HepG2 (cell line): Measurements from ENCODE around the gene SLC22A31. TPM values are rescaled to one million over a fixed set of nuclear protein-coding genes. Genes with fewer than 3 reads are reported as not detected.

Experiments
- DBP ChIP-seq: sonication (generic); formaldehyde crosslinking; IDR thresholded peaks from 2 replicates; pipeline ENCODE4 v1.4.0; 2020; ENCODE audit warnings: missing genetic modification reagents; ENCODE audit errors: not compliant biosample characterization
- DPF2 ChIP-seq: sonication (generic); formaldehyde crosslinking; IDR thresholded peaks from 2 replicates; pipeline ENCODE4 v1.4.0; 2020; ENCODE audit warnings: mild to moderate bottlenecking, low read depth, missing genetic modification reagents, borderline replicate concordance
- ETV5 ChIP-seq: IDR thresholded peaks from 2 replicates; pipeline ENCODE4 v1.6.1; 2018; ENCODE audit warnings: missing biosample characterization, missing genetic modification reagents, inconsistent platforms, borderline replicate concordance
- GFI1 ChIP-seq: sonication (generic); formaldehyde crosslinking; IDR thresholded peaks from 2 replicates; pipeline ENCODE4 v1.5.0; 2020; ENCODE audit warnings: missing genetic modification reagents, mild to moderate bottlenecking, borderline replicate concordance
- HOXA9 ChIP-seq: sonication (generic); formaldehyde crosslinking; IDR thresholded peaks from 2 replicates; pipeline ENCODE4 v1.8.1; 2022; ENCODE audit warnings: missing genetic modification reagents, mild to moderate bottlenecking, moderate library complexity, borderline replicate concordance
- KDM3A ChIP-seq: IDR thresholded peaks from 2 replicates; pipeline ENCODE4 v1.6.1; 2018; ENCODE audit warnings: low read depth, missing compliant biosample characterization
- MEIS1 ChIP-seq: sonication (generic); formaldehyde crosslinking; IDR thresholded peaks from 2 replicates; pipeline ENCODE4 v1.9.0; 2021; ENCODE audit warnings: mild to moderate bottlenecking, missing genetic modification reagents, moderate library complexity, borderline replicate concordance
- MLLT10 ChIP-seq: sonication (generic); formaldehyde crosslinking; IDR thresholded peaks from 2 replicates; pipeline ENCODE4 v1.4.0; 2020; ENCODE audit warnings: missing genetic modification reagents
- PBX3 ChIP-seq: sonication (generic); formaldehyde crosslinking; IDR thresholded peaks from 2 replicates; pipeline ENCODE4 v1.8.1; 2023; ENCODE audit warnings: missing genetic modification reagents, inconsistent platforms, borderline replicate concordance
- PHF21A ChIP-seq: sonication (generic); formaldehyde crosslinking; IDR thresholded peaks from 2 replicates; pipeline ENCODE4 v1.5.0; 2020; ENCODE audit warnings: mild to moderate bottlenecking, missing genetic modification reagents
- PHF5A ChIP-seq: IDR thresholded peaks from one replicate; pipeline ENCODE4 v1.6.1; 2018; ENCODE audit warnings: low read depth, missing genetic modification reagents; ENCODE audit not compliant: unreplicated experiment
- SRSF9 ChIP-seq: fragments of 200-400 bp; formaldehyde crosslinking; IDR thresholded peaks from 2 replicates; pipeline ENCODE4 v1.6.1; 2018; ENCODE audit warnings: borderline replicate concordance, mild to moderate bottlenecking, low read depth, low read length; ENCODE audit not compliant: insufficient read depth, poor library complexity, severe bottlenecking
- TCF7 ChIP-seq: sonication (generic); IDR thresholded peaks from 2 replicates; pipeline ENCODE4 v1.6.1; 2016; ENCODE audit warnings: antibody characterized with exemption, low read depth
- TFAP4 ChIP-seq: sonication (generic); IDR thresholded peaks from 2 replicates; pipeline ENCODE4 v1.6.1; 2016; ENCODE audit warnings: low read depth, borderline replicate concordance
- WIZ ChIP-seq: sonication (generic); formaldehyde crosslinking; IDR thresholded peaks from 2 replicates; pipeline ENCODE4 v1.5.1; 2020; ENCODE audit warnings: mild to moderate bottlenecking, missing genetic modification reagents
- ZBTB26 ChIP-seq: IDR thresholded peaks from 2 replicates; pipeline ENCODE4 v1.6.1; 2016; ENCODE audit warnings: missing compliant biosample characterization, missing genetic modification reagents, borderline replicate concordance
- ZEB1 ChIP-seq: IDR thresholded peaks from 2 replicates; pipeline ENCODE4 v1.6.1; 2012; ENCODE audit warnings: mild to moderate bottlenecking, low read depth, inconsistent platforms; ENCODE audit not compliant: insufficient replicate concordance
- ZFY ChIP-seq: sonication (generic); formaldehyde crosslinking; IDR thresholded peaks from 2 replicates; pipeline ENCODE4 v1.4.0; 2020; ENCODE audit warnings: missing genetic modification reagents
- ZNF282 ChIP-seq: fragments of 450-650 bp; IDR thresholded peaks from 2 replicates; pipeline ENCODE4 v1.6.1; 2018; ENCODE audit not compliant: partially characterized antibody
- ZNF337 ChIP-seq: sonication (generic); formaldehyde crosslinking; IDR thresholded peaks from 2 replicates; pipeline ENCODE4 v1.5.1; 2020; ENCODE audit warnings: missing genetic modification reagents, low read depth, mild to moderate bottlenecking, borderline replicate concordance
- ZNF33B ChIP-seq: sonication (generic); formaldehyde crosslinking; IDR thresholded peaks from 2 replicates; pipeline ENCODE4 v1.5.1; 2020; ENCODE audit warnings: mild to moderate bottlenecking, missing genetic modification reagents
- ZNF383 ChIP-seq: sonication (generic); formaldehyde crosslinking; IDR thresholded peaks from 2 replicates; pipeline ENCODE4 v1.4.0; 2020; ENCODE audit warnings: missing genetic modification reagents, mild to moderate bottlenecking, borderline replicate concordance
- ZNF674 ChIP-seq: sonication (generic); formaldehyde crosslinking; IDR thresholded peaks from 2 replicates; pipeline ENCODE4 v1.5.0; 2020; ENCODE audit warnings: low read depth, mild to moderate bottlenecking, missing genetic modification reagents
- ZNF777 ChIP-seq: sonication (generic); formaldehyde crosslinking; IDR thresholded peaks from 2 replicates; pipeline ENCODE4 v1.4.0; 2020; ENCODE audit warnings: missing genetic modification reagents
- polyA plus RNA-seq, 8 experiments: library from polyadenylated mRNA; depleted of rRNA in 3 of 8; stranded (reverse) in 7 of 8; unstranded in 1 of 8; fragments of >200 nt; fragmentation: Illumina TruSeq in 4 of 8; extraction: Trizol in 4 of 8; gene quantifications; 2 replicates each; pipeline versions ENCODE4 v1.2.1 to v1.2.3, GENCODE V29; 2011 to 2016; ENCODE audit warnings: low read depth in 4 of 8, missing spikeins in 1 of 8, mixed read lengths in 1 of 8; ENCODE audit not compliant: insufficient read depth in 1 of 8
- total RNA-seq, 5 experiments: library from RNA; depleted of rRNA; stranded (reverse); fragments of >200 nt; fragmentation: Illumina TruSeq; extraction: Trizol; gene quantifications; 2 replicates each; pipeline ENCODE4 v1.2.3, GENCODE V29; 2016; ENCODE audit warnings: low read depth in 1 of 5

Gene SLC22A31
- total and polyA plus RNA-seq, 2 of the 13 experiments (the other 11 are each of a cell fraction or from before 2014, with no cell fraction given) = 67.3 to 83.3 TPM

GRCh38 chr16:89200850-89201411 is 594 bp upstream of the SLC22A31 start (continued):
- TF ChIP-seq PBX3 (CRISPR knock-in tag) = no peak
- TF ChIP-seq ZNF777 (CRISPR knock-in tag) = peak; percentile 44
- TF ChIP-seq ZBTB26 (CRISPR knock-in tag) = peak; percentile 33; the same call in 1 of the 2 replicates
- TF ChIP-seq WIZ (CRISPR knock-in tag) = no peak
- no peak for TF ChIP-seq SRSF9
- TF ChIP-seq MLLT10 (CRISPR knock-in tag) = no peak
- TF ChIP-seq PHF21A = no peak
- TF ChIP-seq MEIS1 (CRISPR knock-in tag) = no peak
- TF ChIP-seq DPF2 (CRISPR knock-in tag) = no peak
- TF ChIP-seq TCF7 = no peak
- no peak for TF ChIP-seq PHF5A
- TF ChIP-seq GFI1 (CRISPR knock-in tag) = no peak; the same call in 1 of the 2 replicates
- TF ChIP-seq ZNF337 (CRISPR knock-in tag) = no peak
- TF ChIP-seq ZNF383 (CRISPR knock-in tag) = no peak
- TF ChIP-seq ZEB1 = no peak
- TF ChIP-seq ZNF674 (CRISPR knock-in tag) = no peak
- no peak for TF ChIP-seq HOXA9 (CRISPR knock-in tag)
- peak; percentile 37 for TF ChIP-seq ZFY (CRISPR knock-in tag)
- TF ChIP-seq KDM3A (CRISPR knock-in tag) = no peak
- TF ChIP-seq ETV5 (CRISPR knock-in tag) = no peak
- no peak for TF ChIP-seq TFAP4
- TF ChIP-seq ZNF33B = no peak; the same call in 1 of the 2 replicates
- no peak for TF ChIP-seq DBP
- TF ChIP-seq ZNF282 = no peak
